Measurements from ENCODE around the gene HSF5.

HSF5 gene

DNA sequence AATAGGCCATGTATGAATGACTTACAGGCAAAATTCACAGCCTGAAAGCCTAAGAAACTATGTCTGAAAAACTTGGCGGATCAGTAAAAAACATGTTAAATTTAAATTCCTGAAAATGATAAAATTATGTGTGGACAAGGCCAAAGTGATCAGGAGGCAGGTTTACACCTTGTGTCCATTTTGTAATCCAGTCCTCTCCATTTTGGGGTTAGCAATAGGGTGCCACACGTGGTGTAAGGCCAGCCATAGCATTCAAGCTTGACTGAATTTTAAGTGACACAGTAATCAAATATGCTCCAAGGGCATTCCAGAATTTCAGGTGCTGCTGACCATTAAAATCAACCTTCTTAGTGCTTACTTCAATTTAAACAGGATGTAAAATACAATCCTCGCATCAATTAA lies 73.6 kb downstream of the HSF5 start:
- TF ChIP-seq, protein P1, sequence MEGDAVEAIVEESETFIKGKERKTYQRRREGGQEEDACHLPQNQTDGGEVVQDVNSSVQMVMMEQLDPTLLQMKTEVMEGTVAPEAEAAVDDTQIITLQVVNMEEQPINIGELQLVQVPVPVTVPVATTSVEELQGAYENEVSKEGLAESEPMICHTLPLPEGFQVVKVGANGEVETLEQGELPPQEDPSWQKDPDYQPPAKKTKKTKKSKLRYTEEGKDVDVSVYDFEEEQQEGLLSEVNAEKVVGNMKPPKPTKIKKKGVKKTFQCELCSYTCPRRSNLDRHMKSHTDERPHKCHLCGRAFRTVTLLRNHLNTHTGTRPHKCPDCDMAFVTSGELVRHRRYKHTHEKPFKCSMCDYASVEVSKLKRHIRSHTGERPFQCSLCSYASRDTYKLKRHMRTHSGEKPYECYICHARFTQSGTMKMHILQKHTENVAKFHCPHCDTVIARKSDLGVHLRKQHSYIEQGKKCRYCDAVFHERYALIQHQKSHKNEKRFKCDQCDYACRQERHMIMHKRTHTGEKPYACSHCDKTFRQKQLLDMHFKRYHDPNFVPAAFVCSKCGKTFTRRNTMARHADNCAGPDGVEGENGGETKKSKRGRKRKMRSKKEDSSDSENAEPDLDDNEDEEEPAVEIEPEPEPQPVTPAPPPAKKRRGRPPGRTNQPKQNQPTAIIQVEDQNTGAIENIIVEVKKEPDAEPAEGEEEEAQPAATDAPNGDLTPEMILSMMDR (conservative IDR thresholded peaks at IDR 0.05; ENCODE audit: low read depth, low read length), result no peak
- DNase-seq (ENCODE audit: low read depth), result no peak
- no peak overlapping the region for H3K4me3 ChIP-seq (ENCODE audit: low read length)

GRCh38 chr17:58413684-58414083 lies 74.5 kb downstream of the HSF5 start:
- no peak overlapping the region for H3K4me3 ChIP-seq (ENCODE audit: low read length)
- TF ChIP-seq, protein P1 (conservative IDR thresholded peaks at IDR 0.05; ENCODE audit: low read depth, low read length), result no peak
- no peak for DNase-seq (ENCODE audit: low read depth)

GRCh38 chr17:58412961-58413586 lies 75.1 kb downstream of the HSF5 start:
- no peak for DNase-seq (ENCODE audit: low read depth)
- TF ChIP-seq, protein P1 (conservative IDR thresholded peaks at IDR 0.05; ENCODE audit: low read depth, low read length), result no peak
- no peak overlapping the region for H3K4me3 ChIP-seq (ENCODE audit: low read length)

- no peak overlapping the region for H3K4me3 ChIP-seq (ENCODE audit: low read length)
- no peak for DNase-seq (ENCODE audit: low read depth)
- TF ChIP-seq, protein P1 (conservative IDR thresholded peaks at IDR 0.05; ENCODE audit: low read depth, low read length), result no peak
These were observed 76.0 kb downstream of the HSF5 start for GRCh38 chr17:58412064-58412703.

DNA sequence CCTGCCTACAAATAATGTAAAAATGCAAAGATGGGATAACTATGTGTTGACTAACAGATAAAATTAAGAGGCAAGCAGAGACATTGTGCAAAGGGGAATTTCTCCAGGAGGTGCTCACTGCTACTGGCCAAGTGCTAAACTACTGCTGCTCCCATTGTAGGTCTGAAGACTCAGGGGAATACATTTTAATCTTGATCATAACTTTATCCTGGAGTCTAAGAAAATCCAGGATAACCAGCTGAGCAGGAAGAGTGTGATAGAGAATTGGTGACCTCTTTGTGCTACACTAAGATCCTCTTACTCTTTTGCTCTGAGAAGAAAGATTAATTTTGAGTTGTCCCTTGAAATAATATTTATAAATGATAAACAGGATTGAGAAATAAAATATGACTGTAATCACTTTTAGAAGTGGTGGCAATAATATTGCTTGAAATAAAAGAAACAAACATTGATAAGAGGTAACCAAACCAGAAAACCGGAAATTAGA lies 76.8 kb downstream of the HSF5 start:
- TF ChIP-seq, protein P1 (conservative IDR thresholded peaks at IDR 0.05; ENCODE audit: low read depth, low read length), result no peak
- no peak overlapping the region for H3K4me3 ChIP-seq (ENCODE audit: low read length)
- no peak for DNase-seq (ENCODE audit: low read depth)

DNA sequence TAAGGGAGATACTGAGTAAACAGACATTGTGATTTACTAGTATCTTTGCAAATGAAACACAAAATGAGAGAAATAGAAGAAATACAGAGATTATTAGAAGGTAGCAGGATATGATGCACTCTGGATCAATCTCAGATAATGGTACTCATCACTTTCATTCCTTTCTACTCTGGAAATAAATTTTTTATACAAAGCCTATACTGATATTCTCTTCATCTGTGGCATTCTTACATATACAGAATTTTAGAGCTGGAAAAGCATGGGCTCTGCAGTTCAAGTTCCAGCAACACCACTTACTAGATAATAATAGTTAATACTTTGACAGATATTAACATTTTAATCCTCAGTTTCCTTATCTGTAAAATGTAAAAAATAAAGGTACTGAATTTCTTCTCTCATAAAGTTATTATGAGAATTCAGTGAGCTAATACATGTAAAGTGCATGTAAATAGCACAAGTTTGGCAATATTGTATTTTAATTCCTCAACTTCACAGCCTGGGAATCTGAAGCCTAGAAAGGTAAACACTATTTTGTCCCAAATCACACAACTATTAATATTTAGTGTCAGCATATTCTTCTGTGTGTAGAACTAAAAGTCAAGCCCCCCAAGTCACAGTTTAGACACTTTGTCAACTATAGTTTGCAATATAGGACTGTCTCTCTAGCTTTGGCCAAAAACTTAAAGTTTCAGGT lies 77.3 kb downstream of the HSF5 start:
- TF ChIP-seq, protein P1 (conservative IDR thresholded peaks at IDR 0.05; ENCODE audit: low read depth, low read length), result no peak
- no peak for DNase-seq (ENCODE audit: low read depth)
- H3K4me3 ChIP-seq (ENCODE audit: low read length), result no peak overlapping the region
